SK-N-SH treated with all-trans-retinoic acid at 6 μM for 48 hours (cell line): ENCODE data around the gene N4BP2.

Experiments
- ATAC-seq: fragments of 200-7000 bp; cut with Tn5 transposase; 3 replicates; pipeline ENCODE4 v1.9.1; 2020; ENCODE audit warnings: mild to moderate bottlenecking, moderate library complexity
- ARNTL ChIP-seq: fragments of 450-650 bp; formaldehyde crosslinking; IDR thresholded peaks from 2 replicates; pipeline ENCODE4 v1.5.0; 2020; ENCODE audit warnings: low read depth, mild to moderate bottlenecking, moderate library complexity, borderline replicate concordance
- BACH2 ChIP-seq: fragments of 250-450 bp; sonication (Bioruptor Pico); IDR thresholded peaks from 2 replicates; pipeline ENCODE4 v1.9.0; 2021; ENCODE audit warnings: mild to moderate bottlenecking, borderline replicate concordance
- CSDC2 ChIP-seq: fragments of 250-450 bp; sonication (Bioruptor Pico); IDR thresholded peaks from 2 replicates; pipeline ENCODE4 v1.5.0; 2020; ENCODE audit warnings: mild to moderate bottlenecking, moderate library complexity
- ESRRG ChIP-seq: fragments of 250-450 bp; sonication (Bioruptor Pico); IDR thresholded peaks from 2 replicates; pipeline ENCODE4 v1.6.1; 2021; ENCODE audit warnings: mild to moderate bottlenecking
- GLIS3 ChIP-seq: fragments of 250-450 bp; sonication (Bioruptor Pico); IDR thresholded peaks from 2 replicates; pipeline ENCODE4 v1.5.0; 2020; ENCODE audit warnings: mild to moderate bottlenecking, moderate library complexity
- ISL1 ChIP-seq: fragments of 250-450 bp; sonication (Bioruptor Pico); IDR thresholded peaks from 2 replicates; pipeline ENCODE4 v2.1.2; 2022; ENCODE audit warnings: mild to moderate bottlenecking, moderate library complexity
- PPARA ChIP-seq: fragments of 250-450 bp; sonication (Bioruptor Pico); IDR thresholded peaks from 2 replicates; pipeline ENCODE4 v1.5.0; 2020; ENCODE audit warnings: mild to moderate bottlenecking, borderline replicate concordance
- RARB ChIP-seq: fragments of 250-450 bp; sonication (Bioruptor Pico); IDR thresholded peaks from 2 replicates; pipeline ENCODE4 v1.8.0; 2021; ENCODE audit warnings: mild to moderate bottlenecking, moderate library complexity
- SNAI2 ChIP-seq: fragments of 250-450 bp; sonication (Bioruptor Pico); IDR thresholded peaks from 2 replicates; pipeline ENCODE4 v1.5.0; 2020; ENCODE audit warnings: mild to moderate bottlenecking, moderate library complexity
- TCF4 ChIP-seq: fragments of 250-450 bp; sonication (Bioruptor Pico); IDR thresholded peaks from 2 replicates; pipeline ENCODE4 v1.8.0; 2021; ENCODE audit warnings: mild to moderate bottlenecking, moderate library complexity, borderline replicate concordance
- ZC3H10 ChIP-seq: fragments of 250-450 bp; sonication (Bioruptor Pico); IDR thresholded peaks from 2 replicates; pipeline ENCODE4 v1.5.1; 2021; ENCODE audit warnings: mild to moderate bottlenecking, moderate library complexity
- ZFP3 ChIP-seq: fragments of 250-450 bp; sonication (Bioruptor Pico); IDR thresholded peaks from 2 replicates; pipeline ENCODE4 v1.5.0; 2020; ENCODE audit warnings: mild to moderate bottlenecking, moderate library complexity
- ZFP30 ChIP-seq: fragments of 450-650 bp; formaldehyde crosslinking; IDR thresholded peaks from 2 replicates; pipeline ENCODE4 v1.5.0; 2022; ENCODE audit warnings: mild to moderate bottlenecking, moderate library complexity
- ZNF70 ChIP-seq: fragments of 450-650 bp; formaldehyde crosslinking; IDR thresholded peaks from 2 replicates; pipeline ENCODE4 v1.5.0; 2020; ENCODE audit warnings: mild to moderate bottlenecking, moderate library complexity
- ZNF8 ChIP-seq: fragments of 450-650 bp; formaldehyde crosslinking; IDR thresholded peaks from 2 replicates; pipeline ENCODE4 v1.5.0; 2020; ENCODE audit warnings: mild to moderate bottlenecking, moderate library complexity
- TF ChIP-seq, protein P1 (sequence below): fragments of 250-450 bp; sonication (Bioruptor Pico); IDR thresholded peaks from 2 replicates; pipeline ENCODE4 v1.8.0; 2021; ENCODE audit warnings: low read depth, mild to moderate bottlenecking, moderate library complexity, borderline replicate concordance
- TF ChIP-seq, protein P2 (sequence below): fragments of 250-450 bp; sonication (Bioruptor Pico); IDR thresholded peaks from 2 replicates; pipeline ENCODE4 v1.5.0; 2020; ENCODE audit warnings: mild to moderate bottlenecking, moderate library complexity
- TF ChIP-seq, protein P3 (sequence below): fragments of 250-450 bp; sonication (Bioruptor Pico); IDR thresholded peaks from 2 replicates; pipeline ENCODE4 v1.5.1; 2020; ENCODE audit warnings: low read depth, mild to moderate bottlenecking, moderate library complexity
- TF ChIP-seq, protein P4 (sequence below): fragments of 250-450 bp; sonication (Bioruptor Pico); IDR thresholded peaks from 2 replicates; pipeline ENCODE4 v1.5.1; 2021; ENCODE audit warnings: mild to moderate bottlenecking, moderate library complexity

Gene N4BP2

DNA sequence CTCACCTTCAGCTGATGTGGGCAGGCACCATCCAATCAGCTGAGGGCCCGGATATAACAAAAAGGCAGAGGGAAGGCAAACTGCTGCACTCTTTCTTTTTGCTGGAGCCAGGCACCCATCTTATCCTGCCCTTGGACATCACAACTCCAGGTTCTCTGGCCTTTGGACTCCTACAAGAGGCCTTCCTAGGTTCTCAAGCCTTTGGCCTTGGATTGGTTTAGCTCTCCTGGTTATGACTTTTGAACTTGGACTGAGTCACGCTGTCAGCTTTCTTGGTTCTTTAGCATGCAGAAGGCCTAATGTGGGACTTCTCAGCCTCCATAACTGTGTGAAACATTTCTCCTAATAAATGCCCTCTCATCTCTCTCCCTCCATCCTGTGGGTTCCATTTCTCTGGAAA lies 23.0 kb upstream of the N4BP2 start (continued):
- TF ChIP-seq ESRRG (CRISPR knock-in tag) (no peak), ZFP3 (CRISPR knock-in tag) (no peak), TCF4 (CRISPR knock-in tag) (no peak), GLIS3 (no peak), PPARA (CRISPR knock-in tag) (no peak), ZC3H10 (CRISPR knock-in tag) (no peak), ARNTL (CRISPR knock-in tag) (no peak)
- TF ChIP-seq, protein P1, sequence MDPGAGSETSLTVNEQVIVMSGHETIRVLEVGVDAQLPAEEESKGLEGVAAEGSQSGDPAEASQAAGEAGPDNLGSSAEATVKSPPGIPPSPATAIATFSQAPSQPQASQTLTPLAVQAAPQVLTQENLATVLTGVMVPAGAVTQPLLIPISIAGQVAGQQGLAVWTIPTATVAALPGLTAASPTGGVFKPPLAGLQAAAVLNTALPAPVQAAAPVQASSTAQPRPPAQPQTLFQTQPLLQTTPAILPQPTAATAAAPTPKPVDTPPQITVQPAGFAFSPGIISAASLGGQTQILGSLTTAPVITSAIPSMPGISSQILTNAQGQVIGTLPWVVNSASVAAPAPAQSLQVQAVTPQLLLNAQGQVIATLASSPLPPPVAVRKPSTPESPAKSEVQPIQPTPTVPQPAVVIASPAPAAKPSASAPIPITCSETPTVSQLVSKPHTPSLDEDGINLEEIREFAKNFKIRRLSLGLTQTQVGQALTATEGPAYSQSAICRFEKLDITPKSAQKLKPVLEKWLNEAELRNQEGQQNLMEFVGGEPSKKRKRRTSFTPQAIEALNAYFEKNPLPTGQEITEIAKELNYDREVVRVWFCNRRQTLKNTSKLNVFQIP (CRISPR knock-in tag): no peak

DNA sequence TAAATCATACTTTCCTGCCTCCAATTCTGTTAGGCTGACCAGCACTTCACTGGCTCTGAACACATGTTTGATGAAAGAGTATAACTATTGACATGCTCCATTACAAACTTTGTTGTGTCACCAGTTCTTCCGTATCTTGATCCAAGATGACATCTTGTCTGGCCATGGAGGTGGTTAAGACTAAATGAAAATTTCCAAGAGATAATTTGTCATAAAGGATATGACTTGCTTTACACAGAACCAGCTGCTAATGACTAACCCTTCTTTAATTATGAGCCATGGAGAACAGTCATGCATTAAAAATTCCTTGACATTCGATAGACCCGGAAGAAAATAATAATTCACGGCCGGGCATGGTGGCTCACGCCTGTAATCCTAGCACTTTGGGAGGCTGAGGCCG lies 17.7 kb upstream of the N4BP2 start:
- TF ChIP-seq, protein P1 (CRISPR knock-in tag): no peak
- no peak for TF ChIP-seq TCF4 (CRISPR knock-in tag)
- TF ChIP-seq, protein P2, sequence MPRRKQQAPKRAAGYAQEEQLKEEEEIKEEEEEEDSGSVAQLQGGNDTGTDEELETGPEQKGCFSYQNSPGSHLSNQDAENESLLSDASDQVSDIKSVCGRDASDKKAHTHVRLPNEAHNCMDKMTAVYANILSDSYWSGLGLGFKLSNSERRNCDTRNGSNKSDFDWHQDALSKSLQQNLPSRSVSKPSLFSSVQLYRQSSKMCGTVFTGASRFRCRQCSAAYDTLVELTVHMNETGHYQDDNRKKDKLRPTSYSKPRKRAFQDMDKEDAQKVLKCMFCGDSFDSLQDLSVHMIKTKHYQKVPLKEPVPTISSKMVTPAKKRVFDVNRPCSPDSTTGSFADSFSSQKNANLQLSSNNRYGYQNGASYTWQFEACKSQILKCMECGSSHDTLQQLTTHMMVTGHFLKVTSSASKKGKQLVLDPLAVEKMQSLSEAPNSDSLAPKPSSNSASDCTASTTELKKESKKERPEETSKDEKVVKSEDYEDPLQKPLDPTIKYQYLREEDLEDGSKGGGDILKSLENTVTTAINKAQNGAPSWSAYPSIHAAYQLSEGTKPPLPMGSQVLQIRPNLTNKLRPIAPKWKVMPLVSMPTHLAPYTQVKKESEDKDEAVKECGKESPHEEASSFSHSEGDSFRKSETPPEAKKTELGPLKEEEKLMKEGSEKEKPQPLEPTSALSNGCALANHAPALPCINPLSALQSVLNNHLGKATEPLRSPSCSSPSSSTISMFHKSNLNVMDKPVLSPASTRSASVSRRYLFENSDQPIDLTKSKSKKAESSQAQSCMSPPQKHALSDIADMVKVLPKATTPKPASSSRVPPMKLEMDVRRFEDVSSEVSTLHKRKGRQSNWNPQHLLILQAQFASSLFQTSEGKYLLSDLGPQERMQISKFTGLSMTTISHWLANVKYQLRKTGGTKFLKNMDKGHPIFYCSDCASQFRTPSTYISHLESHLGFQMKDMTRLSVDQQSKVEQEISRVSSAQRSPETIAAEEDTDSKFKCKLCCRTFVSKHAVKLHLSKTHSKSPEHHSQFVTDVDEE (CRISPR knock-in tag): no peak
- TF ChIP-seq PPARA (CRISPR knock-in tag): no peak
- no peak for TF ChIP-seq BACH2 (CRISPR knock-in tag)
- TF ChIP-seq ZNF8 (CRISPR knock-in tag): no peak
- TF ChIP-seq ZFP3 (CRISPR knock-in tag): no peak
- TF ChIP-seq RARB (CRISPR knock-in tag): no peak
- TF ChIP-seq, protein P3, sequence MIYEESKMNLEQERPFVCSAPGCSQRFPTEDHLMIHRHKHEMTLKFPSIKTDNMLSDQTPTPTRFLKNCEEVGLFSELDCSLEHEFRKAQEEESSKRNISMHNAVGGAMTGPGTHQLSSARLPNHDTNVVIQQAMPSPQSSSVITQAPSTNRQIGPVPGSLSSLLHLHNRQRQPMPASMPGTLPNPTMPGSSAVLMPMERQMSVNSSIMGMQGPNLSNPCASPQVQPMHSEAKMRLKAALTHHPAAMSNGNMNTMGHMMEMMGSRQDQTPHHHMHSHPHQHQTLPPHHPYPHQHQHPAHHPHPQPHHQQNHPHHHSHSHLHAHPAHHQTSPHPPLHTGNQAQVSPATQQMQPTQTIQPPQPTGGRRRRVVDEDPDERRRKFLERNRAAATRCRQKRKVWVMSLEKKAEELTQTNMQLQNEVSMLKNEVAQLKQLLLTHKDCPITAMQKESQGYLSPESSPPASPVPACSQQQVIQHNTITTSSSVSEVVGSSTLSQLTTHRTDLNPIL (CRISPR knock-in tag): no peak
- no peak for TF ChIP-seq CSDC2 (CRISPR knock-in tag)
- no peak for TF ChIP-seq ZNF70 (CRISPR knock-in tag)
- no peak for TF ChIP-seq GLIS3
- TF ChIP-seq ESRRG (CRISPR knock-in tag): no peak
- TF ChIP-seq ISL1 (CRISPR knock-in tag): no peak
- TF ChIP-seq, protein P4, sequence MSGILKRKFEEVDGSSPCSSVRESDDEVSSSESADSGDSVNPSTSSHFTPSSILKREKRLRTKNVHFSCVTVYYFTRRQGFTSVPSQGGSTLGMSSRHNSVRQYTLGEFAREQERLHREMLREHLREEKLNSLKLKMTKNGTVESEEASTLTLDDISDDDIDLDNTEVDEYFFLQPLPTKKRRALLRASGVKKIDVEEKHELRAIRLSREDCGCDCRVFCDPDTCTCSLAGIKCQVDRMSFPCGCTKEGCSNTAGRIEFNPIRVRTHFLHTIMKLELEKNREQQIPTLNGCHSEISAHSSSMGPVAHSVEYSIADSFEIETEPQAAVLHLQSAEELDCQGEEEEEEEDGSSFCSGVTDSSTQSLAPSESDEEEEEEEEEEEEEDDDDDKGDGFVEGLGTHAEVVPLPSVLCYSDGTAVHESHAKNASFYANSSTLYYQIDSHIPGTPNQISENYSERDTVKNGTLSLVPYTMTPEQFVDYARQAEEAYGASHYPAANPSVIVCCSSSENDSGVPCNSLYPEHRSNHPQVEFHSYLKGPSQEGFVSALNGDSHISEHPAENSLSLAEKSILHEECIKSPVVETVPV (CRISPR knock-in tag): no peak
- TF ChIP-seq, all 23 proteins: peak for 0
- ATAC-seq: no peak

DNA sequence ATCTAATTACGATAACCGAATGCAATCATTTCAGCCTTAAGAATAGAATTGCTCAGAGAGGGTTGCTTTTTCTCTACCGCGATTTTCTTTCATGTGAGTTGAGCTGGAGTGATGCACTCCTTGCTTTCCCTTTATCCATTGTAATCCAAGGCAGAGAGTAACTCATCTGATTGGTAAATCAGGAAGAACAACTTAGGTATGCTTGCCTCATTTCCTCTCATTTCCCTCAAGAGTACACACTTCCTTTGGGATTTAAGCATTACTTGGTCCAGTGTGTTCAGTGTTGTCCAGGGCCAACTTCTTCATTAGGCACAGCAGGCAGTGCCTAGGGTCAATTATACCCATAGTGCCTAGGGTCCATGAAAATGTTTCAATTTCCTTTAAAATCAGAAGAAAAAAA lies 15.7 kb upstream of the N4BP2 start:
- no peak for TF ChIP-seq SNAI2 (CRISPR knock-in tag)
- TF ChIP-seq, protein P4 (CRISPR knock-in tag): no peak
- TF ChIP-seq PPARA (CRISPR knock-in tag): no peak
- TF ChIP-seq, protein P2 (CRISPR knock-in tag): no peak
- TF ChIP-seq, protein P1 (CRISPR knock-in tag): no peak
- TF ChIP-seq, protein P3 (CRISPR knock-in tag): no peak
- no peak for TF ChIP-seq ZFP3 (CRISPR knock-in tag)
- TF ChIP-seq ISL1 (CRISPR knock-in tag): no peak
- TF ChIP-seq RARB (CRISPR knock-in tag): no peak
- TF ChIP-seq ZNF8 (CRISPR knock-in tag): no peak
- no peak for TF ChIP-seq ZFP30 (CRISPR knock-in tag)
- ATAC-seq: no peak
